Fibroblast of the aortic adventitia (primary cell): ENCODE measurements around the gene SPOP. TPM values are rescaled to one million over a fixed set of nuclear protein-coding genes. Genes with fewer than 3 reads are reported as not detected.

Experiments used
- DNase-seq: peaks from one replicate; pipeline ENCODE4 v3.0.0-alpha.2; 2010; ENCODE audit warnings: low read depth
- H3K4me3 ChIP-seq: 2 replicates; pipeline ENCODE4 v1.5.1; 2011; ENCODE audit warnings: low read depth, mild to moderate bottlenecking, control low read depth, low read length, moderate library complexity
- total RNA-seq: library from RNA; depleted of rRNA; stranded (reverse); fragments of >200 nt; gene quantifications from 2 replicates; pipeline ENCODE4 v1.2.3, GENCODE V29; 2012; ENCODE audit warnings: low replicate concordance
- TF ChIP-seq, protein P1 (sequence below): IDR thresholded peaks from 2 replicates; pipeline ENCODE4 v1.5.1; 2011; ENCODE audit warnings: mild to moderate bottlenecking, low read length, control low read depth, inconsistent platforms; ENCODE audit not compliant: insufficient read depth

Gene SPOP
- total RNA-seq, 1 donor: 46.1 TPM

- DNase-seq: no peak
- TF ChIP-seq, protein P1, sequence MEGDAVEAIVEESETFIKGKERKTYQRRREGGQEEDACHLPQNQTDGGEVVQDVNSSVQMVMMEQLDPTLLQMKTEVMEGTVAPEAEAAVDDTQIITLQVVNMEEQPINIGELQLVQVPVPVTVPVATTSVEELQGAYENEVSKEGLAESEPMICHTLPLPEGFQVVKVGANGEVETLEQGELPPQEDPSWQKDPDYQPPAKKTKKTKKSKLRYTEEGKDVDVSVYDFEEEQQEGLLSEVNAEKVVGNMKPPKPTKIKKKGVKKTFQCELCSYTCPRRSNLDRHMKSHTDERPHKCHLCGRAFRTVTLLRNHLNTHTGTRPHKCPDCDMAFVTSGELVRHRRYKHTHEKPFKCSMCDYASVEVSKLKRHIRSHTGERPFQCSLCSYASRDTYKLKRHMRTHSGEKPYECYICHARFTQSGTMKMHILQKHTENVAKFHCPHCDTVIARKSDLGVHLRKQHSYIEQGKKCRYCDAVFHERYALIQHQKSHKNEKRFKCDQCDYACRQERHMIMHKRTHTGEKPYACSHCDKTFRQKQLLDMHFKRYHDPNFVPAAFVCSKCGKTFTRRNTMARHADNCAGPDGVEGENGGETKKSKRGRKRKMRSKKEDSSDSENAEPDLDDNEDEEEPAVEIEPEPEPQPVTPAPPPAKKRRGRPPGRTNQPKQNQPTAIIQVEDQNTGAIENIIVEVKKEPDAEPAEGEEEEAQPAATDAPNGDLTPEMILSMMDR: no peak
- no peak overlapping the region for H3K4me3 ChIP-seq
These were observed 59.8 kb downstream of the SPOP start for GRCh38 chr17:49618028-49618611.

GRCh38 chr17:49616601-49617131 lies 61.2 kb downstream of the SPOP start:
- DNase-seq: peak; percentile 99
- peak overlapping the region; percentile 9 for H3K4me3 ChIP-seq
- TF ChIP-seq, protein P1: no peak

GRCh38 chr17:49616086-49616485 lies 61.8 kb downstream of the SPOP start:
- TF ChIP-seq, protein P1: peak; percentile 66
- H3K4me3 ChIP-seq: no peak overlapping the region
- peak; percentile 32 for DNase-seq

GRCh38 chr17:49613182-49613800 lies 64.6 kb downstream of the SPOP start:
- H3K4me3 ChIP-seq: no peak overlapping the region
- TF ChIP-seq, protein P1: no peak
- no peak for DNase-seq

DNA sequence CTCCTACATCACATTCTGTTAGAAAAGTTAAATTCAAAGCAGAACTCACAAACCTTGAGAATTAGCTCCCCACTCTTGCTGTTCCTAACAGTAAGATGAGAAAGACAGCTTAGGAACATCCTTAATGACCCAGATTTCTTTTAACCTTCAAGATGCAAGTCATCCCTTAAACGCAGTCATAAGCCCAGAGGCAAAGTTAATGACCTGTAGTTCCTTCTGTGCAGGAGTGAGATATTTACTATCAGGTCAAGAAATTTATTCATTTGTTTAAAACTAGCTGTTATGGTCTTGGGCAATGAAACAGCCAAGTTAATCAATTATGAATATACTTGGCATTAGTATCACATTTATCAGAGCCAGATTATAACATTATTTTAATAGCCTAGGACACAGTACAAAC lies 65.2 kb downstream of the SPOP start:
- TF ChIP-seq, protein P1: no peak
- H3K4me3 ChIP-seq: no peak overlapping the region
- no peak for DNase-seq

DNA sequence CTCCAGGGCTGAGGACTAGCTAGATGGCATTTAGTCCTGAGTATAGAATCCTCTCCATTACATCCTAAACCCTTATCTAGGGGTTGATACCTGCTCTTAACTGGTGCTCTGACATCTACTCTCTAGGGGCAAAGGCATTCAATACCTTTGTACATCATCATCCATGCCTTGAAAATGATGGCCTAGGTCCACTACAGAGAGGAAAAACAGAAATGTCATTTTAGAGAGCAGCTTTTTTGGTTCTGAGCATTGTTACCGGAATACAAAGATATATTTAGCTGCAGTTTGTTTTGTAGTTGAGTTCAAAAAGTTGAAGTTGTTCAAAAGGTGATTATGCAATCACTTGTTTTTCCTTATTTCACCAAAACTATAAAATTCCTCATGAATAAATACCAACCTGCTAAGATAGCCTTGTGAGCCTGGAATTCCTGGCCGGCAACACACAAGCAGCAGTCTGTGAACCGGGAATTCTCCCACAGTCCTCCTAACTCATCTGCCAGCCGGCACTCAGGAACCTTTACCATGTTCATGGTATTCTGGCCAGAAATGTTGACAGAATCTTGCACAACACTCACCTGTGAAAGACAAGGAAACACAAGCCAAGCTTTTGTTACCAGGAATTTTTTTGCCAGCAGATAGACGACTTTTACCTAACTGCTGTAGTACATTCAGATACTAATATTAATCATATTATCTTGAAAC lies 66.9 kb downstream of the SPOP start:
- DNase-seq: no peak
- no peak overlapping the region for H3K4me3 ChIP-seq
- TF ChIP-seq, protein P1: no peak
